SK-N-SH (cell line): ENCODE measurements around the gene TRIM72. TPM values are rescaled to one million over a fixed set of nuclear protein-coding genes. Genes with fewer than 3 reads are reported as not detected.
"Not testable (repeated sequence)": the region's sequence is repeated elsewhere in the genome, so short reads cannot be mapped to it uniquely, and the experiment has no call there.

Experiments
- CTCF ChIA-PET: fragments of 300-600, 350-600 bp; formaldehyde crosslinking; extraction: SDS; loops from one replicate; lab custom pipeline; 2021; lab: Yijun Ruan, JAX
- POLR2A ChIA-PET: fragments of 350-600 bp; sonication (Branson Sonifier 250); formaldehyde crosslinking; extraction: SDS; loops from one replicate; lab custom pipeline; 2020; ENCODE audit warnings: antibody characterized with exemption, inconsistent platforms; lab: Yijun Ruan, JAX
- DNase-seq: peaks from one replicate; pipeline ENCODE4 v3.0.0; 2012
- H2AFZ ChIP-seq: fragments of 200-600 bp; sonication (generic); 2 replicates; pipeline ENCODE4 v1.8.1; 2016; ENCODE audit warnings: antibody characterized with exemption, mild to moderate bottlenecking, low read depth
- H3F3A ChIP-seq: fragments of 200-600 bp; sonication (generic); replicated peaks from 2 replicates; pipeline ENCODE3; 2016; ENCODE audit warnings: antibody characterized with exemption, mild to moderate bottlenecking; ENCODE audit not compliant: insufficient read depth
- H3K27ac ChIP-seq, 2 experiments: fragments of 200-500 bp in 1 of 2; fragments of 200-600 bp in 1 of 2; sonication (Bioruptor generic) in 1 of 2; sonication (generic), shearing (Covaris generic) in 1 of 2; 2 replicates each; pipeline versions ENCODE4 v1.5.1 to v1.6.1; 2014 to 2016; ENCODE audit warnings: low read depth in 2 of 2, inconsistent platforms in 1 of 2, low read length in 1 of 2, mild to moderate bottlenecking in 1 of 2, mixed read lengths in 1 of 2
- H3K27me3 ChIP-seq: fragments of 200-600 bp; sonication (generic), shearing (Covaris generic); 2 replicates; pipeline ENCODE4 v1.6.1; 2016; ENCODE audit warnings: mixed run types; ENCODE audit not compliant: insufficient read depth
- H3K36me3 ChIP-seq, 2 experiments: fragments of 200-500 bp in 1 of 2; fragments of 200-600 bp in 1 of 2; sonication (Bioruptor generic) in 1 of 2; sonication (generic) in 1 of 2; replicated peaks in 1 of 2; 2 replicates each; pipeline versions ENCODE3 to v1.5.1; 2014 to 2016; ENCODE audit warnings: low read length in 1 of 2, mild to moderate bottlenecking in 1 of 2; ENCODE audit not compliant: insufficient read depth in 2 of 2, control insufficient read depth in 1 of 2
- H3K4me1 ChIP-seq, 2 experiments: fragments of 200-500 bp in 1 of 2; fragments of 200-600 bp in 1 of 2; sonication (Bioruptor generic) in 1 of 2; sonication (generic), shearing (Covaris generic) in 1 of 2; 2 replicates each; pipeline versions ENCODE4 v1.5.1 to v1.6.1; 2014 to 2016; ENCODE audit warnings: low read depth in 1 of 2, low read length in 1 of 2, mixed run types in 1 of 2; ENCODE audit not compliant: insufficient read depth in 2 of 2, control insufficient read depth in 1 of 2
- H3K4me2 ChIP-seq: fragments of 200-600 bp; sonication (generic), shearing (Covaris generic); 2 replicates; pipeline ENCODE4 v1.6.1; 2017; ENCODE audit warnings: mixed run types
- H3K4me3 ChIP-seq, 2 experiments: fragments of 200-500 bp in 1 of 2; fragments of 200-600 bp in 1 of 2; sonication (Bioruptor generic) in 1 of 2; sonication (generic), shearing (Covaris generic) in 1 of 2; 2 replicates each; pipeline versions ENCODE4 v1.5.1 to v1.8.1; 2014 to 2016; ENCODE audit warnings: low read depth in 2 of 2, inconsistent platforms in 1 of 2, low read length in 1 of 2, mild to moderate bottlenecking in 1 of 2, mixed read lengths in 1 of 2, moderate library complexity in 1 of 2
- H3K79me2 ChIP-seq: fragments of 200-600 bp; sonication (generic); 2 replicates; pipeline ENCODE4 v1.8.1; 2017; ENCODE audit warnings: mild to moderate bottlenecking; ENCODE audit not compliant: insufficient read depth
- H3K9ac ChIP-seq: fragments of 200-600 bp; sonication (generic); 2 replicates; pipeline ENCODE4 v1.6.1; 2017; ENCODE audit warnings: mixed run types
- H3K9me2 ChIP-seq: fragments of 200-600 bp; sonication (generic); 2 replicates; pipeline ENCODE4 v1.6.1; 2017; ENCODE audit warnings: mixed run types
- H3K9me3 ChIP-seq: fragments of 200-600 bp; sonication (generic); 2 replicates; pipeline ENCODE4 v1.6.1; 2017; ENCODE audit warnings: mixed run types, mild to moderate bottlenecking, moderate library complexity
- H4K20me1 ChIP-seq: fragments of 200-600 bp; sonication (generic); 2 replicates; pipeline ENCODE4 v1.6.1; 2017; ENCODE audit warnings: mild to moderate bottlenecking, mixed run types; ENCODE audit not compliant: insufficient read depth
- EP300 ChIP-seq, 2 experiments: IDR thresholded peaks; 2 replicates each; pipeline versions ENCODE4 v1.4.0 to v1.6.1; 2012; ENCODE audit warnings: borderline replicate concordance in 1 of 2, low read depth in 1 of 2, low read length in 1 of 2
- EZH2phosphoT487 ChIP-seq: fragments of 200-600 bp; sonication (generic); IDR thresholded peaks from 2 replicates; pipeline ENCODE4 v1.6.1; 2017; ENCODE audit warnings: low read depth, mixed run types, mild to moderate bottlenecking, antibody characterized with exemption, moderate library complexity, borderline replicate concordance
- FOXJ3 ChIP-seq: sonication (generic); formaldehyde crosslinking; IDR thresholded peaks from 2 replicates; pipeline ENCODE4 v1.5.1; 2020; ENCODE audit warnings: mild to moderate bottlenecking, missing genetic modification reagents
- POLR2AphosphoS5 ChIP-seq: IDR thresholded peaks from 2 replicates; pipeline ENCODE4 v1.6.1; 2012; ENCODE audit warnings: low read depth, low read length
- SIN3A ChIP-seq: IDR thresholded peaks from 2 replicates; pipeline ENCODE4 v1.6.1; 2012; ENCODE audit warnings: low read depth, mild to moderate bottlenecking, low read length, moderate library complexity, borderline replicate concordance
- SMC3 ChIP-seq: IDR thresholded peaks from 2 replicates; pipeline ENCODE4 v1.6.1; 2012; ENCODE audit warnings: low read depth, low read length, improper control_type of control experiment
- TAF1 ChIP-seq: IDR thresholded peaks from 2 replicates; pipeline ENCODE4 v1.6.1; 2012; ENCODE audit warnings: low read depth, mild to moderate bottlenecking, low read length, moderate library complexity, borderline replicate concordance
- TCF12 ChIP-seq: IDR thresholded peaks from 2 replicates; pipeline ENCODE4 v1.4.0; 2012
- YY1 ChIP-seq: IDR thresholded peaks from 2 replicates; pipeline ENCODE4 v1.4.0; 2012; ENCODE audit warnings: low read depth, mild to moderate bottlenecking
- WGBS: methylation state at CpG from one replicate; pipeline ENCODE4 v1.1.6; 2017; ENCODE audit warnings: low lambda C conversion rate; 5-methylcytosine and 5-hydroxymethylcytosine counted together
- polyA plus RNA-seq, 3 experiments: library from polyadenylated mRNA; depleted of rRNA; stranded (reverse); fragments of >200 nt; gene quantifications; 2 replicates each; pipeline ENCODE4 v1.2.3, GENCODE V29; 2012
- TF ChIP-seq, protein P1 (sequence below): IDR thresholded peaks from 2 replicates; pipeline ENCODE4 v1.4.0; 2012; ENCODE audit warnings: low read depth, borderline replicate concordance
- TF ChIP-seq, protein P2 (sequence below): IDR thresholded peaks from 2 replicates; pipeline ENCODE4; 2012
- TF ChIP-seq, protein P3 (sequence below): IDR thresholded peaks from 2 replicates; pipeline ENCODE4 v1.4.0; 2012; ENCODE audit warnings: low read depth
- TF ChIP-seq, protein P4 (sequence below): fragments of 150-350 bp; IDR thresholded peaks from 2 replicates; pipeline ENCODE4 v1.6.1; 2016; ENCODE audit warnings: mild to moderate bottlenecking, low read depth, low read length
- TF ChIP-seq, protein P5 (sequence below): IDR thresholded peaks from 2 replicates; pipeline ENCODE4 v1.6.1; 2012; ENCODE audit warnings: mild to moderate bottlenecking, low read depth, low read length, moderate library complexity

TRIM72 gene
- polyA plus RNA-seq, 1 of the 3 experiments (the other 2 are of a cell fraction) = under 0.01 TPM

DNA sequence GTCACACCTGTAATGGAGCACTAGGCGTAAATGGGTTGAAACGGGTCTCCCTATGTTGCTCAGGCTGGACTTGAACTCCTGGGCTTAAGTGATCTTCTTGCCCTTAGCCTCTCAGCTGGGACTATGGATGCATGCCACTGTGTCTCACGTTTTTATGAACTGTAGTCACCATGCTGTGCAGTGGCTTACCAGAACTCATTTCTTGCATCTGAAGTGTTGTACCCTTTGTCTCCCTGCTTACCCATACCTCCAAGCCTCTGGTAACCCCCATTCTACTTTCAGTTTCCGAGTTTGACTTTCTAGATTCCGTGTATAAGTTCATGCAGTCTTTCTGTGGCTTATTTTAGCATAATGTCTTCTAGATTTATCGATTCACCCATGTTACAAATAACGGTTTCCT lies 19.0 kb upstream of the TRIM72 start:
- Histone ChIP-seq H4K20me1 (peaks cover 99% of the 10 kb centered on the region), H3K79me2 (peaks cover 33% of the 10 kb centered on the region; the same call in 1 of the 2 replicates), H3K4me3 (no peak overlapping the region), H3K4me1 (no peaks in the 10 kb centered on the region), H3K9me3 (no peaks in the 10 kb centered on the region), H3K9me2 (no peaks in the 10 kb centered on the region), H3K4me2 (no peak overlapping the region), H2AFZ (no peak overlapping the region), H3F3A (peaks cover 81% of the 10 kb centered on the region), H3K9ac (no peak overlapping the region), H3K27me3 (no peaks in the 10 kb centered on the region), H3K27ac (no peak overlapping the region), H3K36me3 (peaks cover 59 to 65% of the 10 kb centered on the region in 2 experiments)
- DNase-seq = no peak
- ChIA-PET POLR2A (no interaction called here), CTCF (no interaction called here)
- 88% methylated on average over 7 of the region's 7 CpGs for WGBS
- TF ChIP-seq YY1 = no peak
- TF ChIP-seq SMC3 = no peak
- TF ChIP-seq, protein P1, sequence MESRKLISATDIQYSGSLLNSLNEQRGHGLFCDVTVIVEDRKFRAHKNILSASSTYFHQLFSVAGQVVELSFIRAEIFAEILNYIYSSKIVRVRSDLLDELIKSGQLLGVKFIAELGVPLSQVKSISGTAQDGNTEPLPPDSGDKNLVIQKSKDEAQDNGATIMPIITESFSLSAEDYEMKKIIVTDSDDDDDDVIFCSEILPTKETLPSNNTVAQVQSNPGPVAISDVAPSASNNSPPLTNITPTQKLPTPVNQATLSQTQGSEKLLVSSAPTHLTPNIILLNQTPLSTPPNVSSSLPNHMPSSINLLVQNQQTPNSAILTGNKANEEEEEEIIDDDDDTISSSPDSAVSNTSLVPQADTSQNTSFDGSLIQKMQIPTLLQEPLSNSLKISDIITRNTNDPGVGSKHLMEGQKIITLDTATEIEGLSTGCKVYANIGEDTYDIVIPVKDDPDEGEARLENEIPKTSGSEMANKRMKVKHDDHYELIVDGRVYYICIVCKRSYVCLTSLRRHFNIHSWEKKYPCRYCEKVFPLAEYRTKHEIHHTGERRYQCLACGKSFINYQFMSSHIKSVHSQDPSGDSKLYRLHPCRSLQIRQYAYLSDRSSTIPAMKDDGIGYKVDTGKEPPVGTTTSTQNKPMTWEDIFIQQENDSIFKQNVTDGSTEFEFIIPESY = no peak
- TF ChIP-seq FOXJ3 (CRISPR knock-in tag) = no peak
- TF ChIP-seq, protein P2, sequence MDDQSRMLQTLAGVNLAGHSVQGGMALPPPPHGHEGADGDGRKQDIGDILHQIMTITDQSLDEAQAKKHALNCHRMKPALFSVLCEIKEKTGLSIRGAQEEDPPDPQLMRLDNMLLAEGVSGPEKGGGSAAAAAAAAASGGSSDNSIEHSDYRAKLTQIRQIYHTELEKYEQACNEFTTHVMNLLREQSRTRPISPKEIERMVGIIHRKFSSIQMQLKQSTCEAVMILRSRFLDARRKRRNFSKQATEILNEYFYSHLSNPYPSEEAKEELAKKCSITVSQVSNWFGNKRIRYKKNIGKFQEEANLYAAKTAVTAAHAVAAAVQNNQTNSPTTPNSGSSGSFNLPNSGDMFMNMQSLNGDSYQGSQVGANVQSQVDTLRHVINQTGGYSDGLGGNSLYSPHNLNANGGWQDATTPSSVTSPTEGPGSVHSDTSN = no peak
- TF ChIP-seq EZH2phosphoT487 = no peak
- TF ChIP-seq SIN3A = no peak
- TF ChIP-seq EP300 (IDR thresholded peaks at IDR 0.05; ENCODE audit: borderline replicate concordance in 1 of 2, low read depth in 1 of 2, low read length in 1 of 2) = no peak
- TF ChIP-seq TAF1 = no peak
- TF ChIP-seq POLR2AphosphoS5 = no peak
- TF ChIP-seq, protein P3, sequence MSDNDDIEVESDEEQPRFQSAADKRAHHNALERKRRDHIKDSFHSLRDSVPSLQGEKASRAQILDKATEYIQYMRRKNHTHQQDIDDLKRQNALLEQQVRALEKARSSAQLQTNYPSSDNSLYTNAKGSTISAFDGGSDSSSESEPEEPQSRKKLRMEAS = no peak
- no peak for TF ChIP-seq TCF12
- TF ChIP-seq, protein P4, sequence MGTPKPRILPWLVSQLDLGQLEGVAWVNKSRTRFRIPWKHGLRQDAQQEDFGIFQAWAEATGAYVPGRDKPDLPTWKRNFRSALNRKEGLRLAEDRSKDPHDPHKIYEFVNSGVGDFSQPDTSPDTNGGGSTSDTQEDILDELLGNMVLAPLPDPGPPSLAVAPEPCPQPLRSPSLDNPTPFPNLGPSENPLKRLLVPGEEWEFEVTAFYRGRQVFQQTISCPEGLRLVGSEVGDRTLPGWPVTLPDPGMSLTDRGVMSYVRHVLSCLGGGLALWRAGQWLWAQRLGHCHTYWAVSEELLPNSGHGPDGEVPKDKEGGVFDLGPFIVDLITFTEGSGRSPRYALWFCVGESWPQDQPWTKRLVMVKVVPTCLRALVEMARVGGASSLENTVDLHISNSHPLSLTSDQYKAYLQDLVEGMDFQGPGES = no peak
- TF ChIP-seq, protein P5, sequence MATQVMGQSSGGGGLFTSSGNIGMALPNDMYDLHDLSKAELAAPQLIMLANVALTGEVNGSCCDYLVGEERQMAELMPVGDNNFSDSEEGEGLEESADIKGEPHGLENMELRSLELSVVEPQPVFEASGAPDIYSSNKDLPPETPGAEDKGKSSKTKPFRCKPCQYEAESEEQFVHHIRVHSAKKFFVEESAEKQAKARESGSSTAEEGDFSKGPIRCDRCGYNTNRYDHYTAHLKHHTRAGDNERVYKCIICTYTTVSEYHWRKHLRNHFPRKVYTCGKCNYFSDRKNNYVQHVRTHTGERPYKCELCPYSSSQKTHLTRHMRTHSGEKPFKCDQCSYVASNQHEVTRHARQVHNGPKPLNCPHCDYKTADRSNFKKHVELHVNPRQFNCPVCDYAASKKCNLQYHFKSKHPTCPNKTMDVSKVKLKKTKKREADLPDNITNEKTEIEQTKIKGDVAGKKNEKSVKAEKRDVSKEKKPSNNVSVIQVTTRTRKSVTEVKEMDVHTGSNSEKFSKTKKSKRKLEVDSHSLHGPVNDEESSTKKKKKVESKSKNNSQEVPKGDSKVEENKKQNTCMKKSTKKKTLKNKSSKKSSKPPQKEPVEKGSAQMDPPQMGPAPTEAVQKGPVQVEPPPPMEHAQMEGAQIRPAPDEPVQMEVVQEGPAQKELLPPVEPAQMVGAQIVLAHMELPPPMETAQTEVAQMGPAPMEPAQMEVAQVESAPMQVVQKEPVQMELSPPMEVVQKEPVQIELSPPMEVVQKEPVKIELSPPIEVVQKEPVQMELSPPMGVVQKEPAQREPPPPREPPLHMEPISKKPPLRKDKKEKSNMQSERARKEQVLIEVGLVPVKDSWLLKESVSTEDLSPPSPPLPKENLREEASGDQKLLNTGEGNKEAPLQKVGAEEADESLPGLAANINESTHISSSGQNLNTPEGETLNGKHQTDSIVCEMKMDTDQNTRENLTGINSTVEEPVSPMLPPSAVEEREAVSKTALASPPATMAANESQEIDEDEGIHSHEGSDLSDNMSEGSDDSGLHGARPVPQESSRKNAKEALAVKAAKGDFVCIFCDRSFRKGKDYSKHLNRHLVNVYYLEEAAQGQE = no peak

DNA sequence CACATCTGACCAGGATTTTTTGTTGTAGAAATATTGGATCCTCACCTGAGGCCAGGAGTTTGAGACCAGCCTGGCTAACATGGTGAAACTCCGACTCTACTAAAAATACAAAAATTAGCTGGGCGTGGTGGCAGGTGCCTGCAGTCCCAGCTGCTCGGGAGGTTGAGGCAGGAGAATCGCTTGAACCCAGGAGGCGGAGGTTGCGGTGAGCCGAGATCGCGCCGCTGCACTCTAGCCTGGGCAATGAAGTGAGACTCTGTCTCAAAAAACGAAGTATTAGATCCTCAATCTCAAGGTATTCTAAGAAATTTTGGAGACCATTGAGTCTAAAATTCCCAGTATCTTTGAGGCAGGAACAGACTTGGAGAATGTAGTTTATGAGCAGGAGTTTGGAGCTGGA lies 18.1 kb upstream of the TRIM72 start:
- H3K4me2 ChIP-seq, H3K4me3 ChIP-seq, H2AFZ ChIP-seq, H3K9ac ChIP-seq, H3K27ac ChIP-seq, H3K4me1 ChIP-seq, H3K9me2 ChIP-seq, DNase-seq, H3K9me3 ChIP-seq, H3K27me3 ChIP-seq: not testable (repeated sequence)
- ChIA-PET POLR2A (interaction anchor here (0.7 kb wide), 1 partner anchor 15 kb away, joined by 3 read pairs; no protein-coding TSS in a partner anchor), CTCF (interaction anchor here (1.1 kb wide), 1 partner anchor 12 kb away, joined by 4 read pairs; no protein-coding TSS in a partner anchor)
- Histone ChIP-seq H3K79me2 (peaks cover 25% of the 10 kb centered on the region; the same call in 1 of the 2 replicates), H4K20me1 (peaks cover 97% of the 10 kb centered on the region), H3K36me3 (peaks cover 50 to 56% of the 10 kb centered on the region in 2 experiments), H3F3A (peaks cover 84% of the 10 kb centered on the region)
- WGBS = 94% methylated on average over 11 of the region's 11 CpGs
